Ascending aorta (tissue), 2 donors: ENCODE data around the gene ERCC2. TPM values are rescaled to one million over a fixed set of nuclear protein-coding genes. Genes with fewer than 3 reads are reported as not detected.

Experiments
- DNase-seq, 2 donors: peaks; one replicate each; pipeline ENCODE4 v3.0.0-alpha.2; 2019; ENCODE audit warnings: low spot score in 2 of 2
- H3K27ac ChIP-seq, 2 donors: fragments of 200-600 bp; sonication (generic); one replicate each; pipeline ENCODE4 v1.5.1; 2016 to 2017; ENCODE audit warnings: mild to moderate bottlenecking in 1 of 2
- H3K27me3 ChIP-seq: fragments of 200-600 bp; sonication (generic); one replicate; pipeline ENCODE4 v1.5.1; 2017
- H3K36me3 ChIP-seq, 2 donors: fragments of 200-600 bp; sonication (generic); one replicate each; pipeline ENCODE4 v1.5.1; 2016
- H3K4me1 ChIP-seq, 2 donors: fragments of 200-600 bp; sonication (generic); one replicate each; pipeline ENCODE4 v1.5.1; 2016 to 2017; ENCODE audit warnings: mild to moderate bottlenecking in 1 of 2
- H3K4me3 ChIP-seq, 2 donors: fragments of 200-600 bp; sonication (generic); one replicate each; pipeline ENCODE4 v1.5.1; 2016 to 2017; ENCODE audit warnings: mild to moderate bottlenecking in 1 of 2
- H3K9me3 ChIP-seq, 2 donors: fragments of 200-600 bp; sonication (generic); one replicate each; pipeline ENCODE4 v1.5.1; 2016
- CTCF ChIP-seq, 3 experiments: fragments of 200-600 bp in 2 of 3; fragments of 450-650 bp in 1 of 3; sonication (generic) in 2 of 3; IDR thresholded peaks; one replicate each; pipeline ENCODE4 v1.5.1; 2016 to 2019; ENCODE audit warnings: antibody characterized with exemption in 3 of 3, mild to moderate bottlenecking in 1 of 3, moderate library complexity in 1 of 3
- intact Hi-C: fragments of 100-400 bp; cut with DNase I; formaldehyde crosslinking; loops from one replicate; pipeline ENCODE4 v1.15.1; 2023
- total RNA-seq: library from RNA; depleted of rRNA; stranded (reverse); fragments of >200 nt; gene quantifications from one replicate; pipeline ENCODE4 v1.1.0, GENCODE V29; 2016

Gene ERCC2
- total RNA-seq, 1 donor from 2014 or later: 22.4 TPM

- Histone ChIP-seq H3K9me3 (no peaks in the 10 kb centered on the region), H3K36me3 (no peaks in the 10 kb centered on the region), H3K27ac (no peak overlapping the region), H3K4me1 (peaks cover 0 to 9% of the 10 kb centered on the region in 2 donors), H3K4me3 (no peak overlapping the region), H3K27me3 (peaks cover 7% of the 10 kb centered on the region)
- no peak for DNase-seq
- no peak for TF ChIP-seq CTCF (IDR thresholded peaks at IDR 0.05)
- intact Hi-C loops: no loop called here
These were observed 45.9 kb downstream of the ERCC2 start for GRCh38 chr19:45324349-45324907.

- intact Hi-C loops: no loop called here
- no peak for TF ChIP-seq CTCF (IDR thresholded peaks at IDR 0.05)
- Histone ChIP-seq H3K27me3 (peaks cover 7% of the 10 kb centered on the region), H3K4me1 (peaks cover 0 to 9% of the 10 kb centered on the region in 2 donors), H3K9me3 (no peaks in the 10 kb centered on the region), H3K4me3 (peak overlapping the region in 1 of 2 donors; percentile 44), H3K36me3 (no peaks in the 10 kb centered on the region), H3K27ac (no peak overlapping the region)
- no peak for DNase-seq
These were observed 46.7 kb downstream of the ERCC2 start for GRCh38 chr19:45323671-45324081.

GRCh38 chr19:45322744-45323281, 47.6 kb downstream of the ERCC2 start, which contains the start of gene CKM:
Gene CKM (minus strand): TSS chr19:45322875. CDS start chr19:45319713, 3,162 bp downstream.
- H3K4me3 ChIP-seq: peak within 1 kb of the TSS in 1 of 2 donors; percentile 44

GRCh38 chr19:45322311-45322710, 48.1 kb downstream of the ERCC2 start:
- no peak overlapping the region for H3K4me3 ChIP-seq
- peaks cover 7% of the 10 kb centered on the region for H3K27me3 ChIP-seq
- DNase-seq: no peak
- H3K27ac ChIP-seq: no peak overlapping the region
- intact Hi-C loops: no loop called here
- H3K36me3 ChIP-seq: no peaks in the 10 kb centered on the region
- TF ChIP-seq CTCF (IDR thresholded peaks at IDR 0.05): no peak
- H3K9me3 ChIP-seq: no peaks in the 10 kb centered on the region
- H3K4me1 ChIP-seq: peaks cover 0 to 9% of the 10 kb centered on the region in 2 donors

More at GRCh38 chr19:45322744-45323281, 47.6 kb downstream of the ERCC2 start, which contains the start of gene CKM:
- H3K4me1 ChIP-seq: peaks cover 0 to 9% of the 10 kb centered on the region in 2 donors
- no peaks in the 10 kb centered on the region for H3K9me3 ChIP-seq
- no peak for TF ChIP-seq CTCF (IDR thresholded peaks at IDR 0.05)
- intact Hi-C loops: no loop called here
- no peak for DNase-seq
- H3K27ac ChIP-seq: no peak within 1 kb of the TSS
- peaks cover 7% of the 10 kb centered on the region for H3K27me3 ChIP-seq
- no peaks in the 10 kb centered on the region for H3K36me3 ChIP-seq

- no peak for DNase-seq
- no peak for TF ChIP-seq CTCF (IDR thresholded peaks at IDR 0.05)
- Histone ChIP-seq H3K9me3 (no peaks in the 10 kb centered on the region), H3K36me3 (no peaks in the 10 kb centered on the region), H3K4me3 (no peak overlapping the region), H3K4me1 (peaks cover 0 to 9% of the 10 kb centered on the region in 2 donors), H3K27ac (no peak overlapping the region), H3K27me3 (peaks cover 7% of the 10 kb centered on the region)
- intact Hi-C loops: no loop called here
These were observed 48.5 kb downstream of the ERCC2 start for GRCh38 chr19:45321848-45322247.
